GM21515 (cell line): ENCODE results near the gene AGBL4.
A peak's percentile ranks its signal among the peaks of the same experiment; 100 is the strongest.

Source experiments
- ATAC-seq: cut with Tn5 transposase; IDR thresholded peaks from one replicate; pipeline ENCODE4 v1.9.1; 2021; ENCODE audit not compliant: unreplicated experiment

AGBL4 gene

GRCh38 chr1:48851638-48852037 is 1172.1 kb downstream of the AGBL4 start:
- ATAC-seq, result no peak

- no peak for ATAC-seq
Measured at GRCh38 chr1:48848035-48848434, 1175.7 kb downstream of the AGBL4 start.

GRCh38 chr1:48846441-48846840 is 1177.3 kb downstream of the AGBL4 start:
- ATAC-seq, result no peak

GRCh38 chr1:48844187-48844586 is 1179.6 kb downstream of the AGBL4 start:
- ATAC-seq, result no peak

- no peak for ATAC-seq
Measured at GRCh38 chr1:48841966-48842365, 1181.8 kb downstream of the AGBL4 start.

GRCh38 chr1:48841461-48841860 is 1182.3 kb downstream of the AGBL4 start:
- no peak for ATAC-seq

- no peak for ATAC-seq
Measured at GRCh38 chr1:48831120-48831978, 1192.4 kb downstream of the AGBL4 start.

GRCh38 chr1:48830715-48831114 is 1193.0 kb downstream of the AGBL4 start:
- no peak for ATAC-seq

- ATAC-seq, result no peak
Measured at GRCh38 chr1:48829446-48829845, 1194.3 kb downstream of the AGBL4 start.

GRCh38 chr1:48823168-48823567 is 1200.6 kb downstream of the AGBL4 start:
- ATAC-seq, result no peak

GRCh38 chr1:48820491-48820890 is 1203.3 kb downstream of the AGBL4 start:
- no peak for ATAC-seq

- ATAC-seq, result peak; percentile 76
Measured at GRCh38 chr1:48817505-48818114, 1206.1 kb downstream of the AGBL4 start.

- ATAC-seq, result no peak
Measured at GRCh38 chr1:48810740-48811139, 1213.0 kb downstream of the AGBL4 start.

- ATAC-seq, result no peak
Measured at GRCh38 chr1:48808496-48808895, 1215.3 kb downstream of the AGBL4 start.

- ATAC-seq, result no peak
Measured at GRCh38 chr1:48807554-48808260, 1216.0 kb downstream of the AGBL4 start.

- ATAC-seq, result no peak
Measured at GRCh38 chr1:48803474-48803873, 1220.3 kb downstream of the AGBL4 start.

GRCh38 chr1:48794816-48795215 is 1228.9 kb downstream of the AGBL4 start:
- ATAC-seq, result no peak

GRCh38 chr1:48793863-48794262 is 1229.9 kb downstream of the AGBL4 start:
- ATAC-seq, result peak; percentile 74

GRCh38 chr1:48792961-48793360 is 1230.8 kb downstream of the AGBL4 start:
- no peak for ATAC-seq

- peak; percentile 53 for ATAC-seq
Measured at GRCh38 chr1:48790397-48790796, 1233.4 kb downstream of the AGBL4 start.

- peak; percentile 20 for ATAC-seq
Measured at GRCh38 chr1:48789903-48790302, 1233.9 kb downstream of the AGBL4 start.

GRCh38 chr1:48785869-48786268 is 1237.9 kb downstream of the AGBL4 start:
- ATAC-seq, result no peak
